ENCODE data around the gene MRPS33. TPM values are rescaled to one million over a fixed set of nuclear protein-coding genes. Genes with fewer than 3 reads are reported as not detected.

MRPS33 gene
- total and polyA plus RNA-seq, 2 experiments from 2014 or later: 24.0 to 70.7 TPM

DNA sequence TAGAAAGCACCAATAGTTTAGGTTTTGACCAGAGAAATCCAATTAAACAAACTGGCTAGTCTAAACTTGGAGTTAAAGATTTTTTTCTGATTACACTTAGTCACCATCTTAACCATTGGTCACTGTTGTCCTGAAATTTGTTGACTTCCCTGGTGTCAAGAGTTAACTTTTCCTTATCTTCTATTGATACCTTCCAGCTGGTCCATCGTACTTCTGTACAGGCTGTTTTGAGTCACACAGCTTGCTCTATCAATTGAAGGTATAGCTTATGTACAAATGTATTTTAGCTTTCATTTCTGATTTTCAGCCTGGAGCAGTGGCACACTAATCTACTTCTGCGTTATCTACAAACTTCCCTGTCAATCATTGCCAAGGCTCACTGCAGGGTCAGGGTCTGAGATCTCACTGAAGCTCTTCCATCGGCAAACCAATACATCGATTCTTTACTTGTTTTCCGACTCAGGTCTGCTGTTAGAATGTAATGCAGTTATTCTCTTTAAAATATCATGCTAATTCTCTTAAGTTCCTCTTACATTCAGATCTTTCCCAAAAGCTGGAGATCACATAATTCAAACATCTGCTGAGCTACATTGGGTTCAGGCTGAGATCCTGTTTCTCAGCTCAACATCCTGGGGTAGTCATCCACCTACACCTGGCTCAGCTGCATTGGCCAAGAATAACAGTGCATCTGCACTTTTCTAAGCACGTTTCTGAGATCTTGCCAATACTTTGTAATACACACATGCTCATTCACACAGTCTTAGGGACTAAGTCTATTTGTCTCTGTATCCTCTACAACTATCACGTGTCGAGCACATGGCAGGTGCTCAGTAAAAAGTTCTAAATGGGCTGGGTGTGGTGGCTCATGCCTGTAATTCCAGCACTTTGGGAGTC, 11.3 kb downstream of the MRPS33 start:
- Histone ChIP-seq H2AFZ (no peak overlapping the region), H3K9me3 (ENCODE audit: low read depth) (no peaks in the 10 kb centered on the region), H3F3A (ENCODE audit: insufficient read depth) (no peaks in the 10 kb centered on the region), H3K27ac (no peak overlapping the region), H3K4me1 (ENCODE audit: insufficient read depth) (no peaks in the 10 kb centered on the region), H3K4me3 (no peak overlapping the region), H3K9ac (no peak overlapping the region), H4K20me1 (ENCODE audit: insufficient read depth) (no peaks in the 10 kb centered on the region), H3K9me2 (ENCODE audit: insufficient read depth) (no peaks in the 10 kb centered on the region), H3K4me2 (ENCODE audit: unreplicated experiment) (no peak overlapping the region), H3K79me2 (ENCODE audit: insufficient read depth) (no peaks in the 10 kb centered on the region), H3K27me3 (replicated peaks; ENCODE audit: insufficient read depth) (no peaks in the 10 kb centered on the region), H3K36me3 (ENCODE audit: low read depth) (0 out of 2 replicates have a peak, but pooled peaks cover 6% of the 10 kb centered on the region)
- no peak for DNase-seq
- in situ Hi-C loops (cut with MboI): loop anchor here (10.0 to 25.0 kb wide), 2 partner anchors 189 to 491 kb away; no protein-coding TSS in a partner anchor
- no peak for TF ChIP-seq EZH2 (IDR thresholded peaks at IDR 0.05; ENCODE audit: insufficient read depth, poor library complexity, severe bottlenecking)
- no peak for TF ChIP-seq EZH2phosphoT487 (IDR thresholded peaks at IDR 0.05; ENCODE audit: insufficient read depth, low read depth)
- 82% methylated on average over 8 of the region's 8 CpGs for WGBS, 2 experiments (ENCODE audit: low coverage in 1 of 2, low lambda C conversion rate in 2 of 2, missing lambda C conversion rate in 2 of 2)

DNA sequence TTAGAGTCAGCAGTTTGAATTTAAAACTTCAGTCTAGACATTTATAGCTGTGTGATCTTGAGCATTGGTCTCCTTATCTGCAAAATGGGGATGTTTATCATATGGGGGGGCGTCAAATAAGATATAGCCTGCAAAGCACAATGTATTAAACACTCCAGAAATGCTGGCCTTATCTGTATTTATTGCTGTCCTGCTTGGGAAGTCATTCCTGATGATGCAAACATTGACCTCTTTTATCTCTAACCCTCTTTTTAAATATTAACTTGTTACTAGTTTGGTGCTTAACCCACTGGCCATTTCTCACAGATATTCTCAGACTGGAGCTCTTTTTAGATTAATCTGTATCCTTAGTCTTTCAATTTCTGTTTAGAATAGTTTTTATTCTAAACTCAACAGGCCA, 13.2 kb downstream of the MRPS33 start:
- 0 to 5% methylated on average over 1 of the region's 1 CpG for WGBS, 2 experiments (ENCODE audit: low coverage in 1 of 2, low lambda C conversion rate in 2 of 2, missing lambda C conversion rate in 2 of 2)
- Histone ChIP-seq H3K4me1 (ENCODE audit: insufficient read depth) (no peaks in the 10 kb centered on the region), H3K9me2 (ENCODE audit: insufficient read depth) (no peaks in the 10 kb centered on the region), H3K9ac (no peak overlapping the region), H3K4me2 (ENCODE audit: unreplicated experiment) (no peak overlapping the region), H3K4me3 (no peak overlapping the region), H2AFZ (no peak overlapping the region), H4K20me1 (ENCODE audit: insufficient read depth) (no peaks in the 10 kb centered on the region), H3K27me3 (replicated peaks; ENCODE audit: insufficient read depth) (no peaks in the 10 kb centered on the region), H3K27ac (no peak overlapping the region), H3K9me3 (ENCODE audit: low read depth) (no peaks in the 10 kb centered on the region), H3F3A (ENCODE audit: insufficient read depth) (no peaks in the 10 kb centered on the region), H3K36me3 (ENCODE audit: low read depth) (no peaks in the 10 kb centered on the region), H3K79me2 (ENCODE audit: insufficient read depth) (no peaks in the 10 kb centered on the region)
- in situ Hi-C loops (cut with MboI): loop anchor here (10.0 to 25.0 kb wide), 2 partner anchors 187 to 489 kb away; no protein-coding TSS in a partner anchor
- no peak for DNase-seq
- TF ChIP-seq EZH2phosphoT487 (IDR thresholded peaks at IDR 0.05; ENCODE audit: insufficient read depth, low read depth) (no peak), EZH2 (IDR thresholded peaks at IDR 0.05; ENCODE audit: insufficient read depth, poor library complexity, severe bottlenecking) (no peak)

DNA sequence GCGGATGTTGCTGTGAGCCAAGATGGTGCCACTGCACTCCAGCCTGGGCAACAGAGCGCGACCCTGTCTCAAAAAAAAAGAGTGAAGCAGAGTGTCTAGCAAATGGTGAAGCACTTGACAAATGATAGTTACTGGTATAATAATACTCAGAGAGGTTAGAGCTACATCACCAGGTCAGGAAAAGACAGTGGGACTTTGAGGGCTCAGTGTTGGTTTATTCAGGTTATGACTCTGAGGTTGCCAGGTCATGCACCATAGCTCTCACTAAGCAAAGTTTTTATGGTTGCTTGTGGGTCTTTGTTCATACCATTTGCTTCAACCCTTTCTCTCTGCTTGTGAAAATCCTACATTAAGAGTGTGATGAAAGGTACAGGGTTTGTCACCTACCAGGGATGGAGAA, 13.6 kb downstream of the MRPS33 start:
- no peaks in the 10 kb centered on the region for H4K20me1 ChIP-seq (ENCODE audit: insufficient read depth)
- H3K9me3 ChIP-seq (ENCODE audit: low read depth): no peaks in the 10 kb centered on the region

DNA sequence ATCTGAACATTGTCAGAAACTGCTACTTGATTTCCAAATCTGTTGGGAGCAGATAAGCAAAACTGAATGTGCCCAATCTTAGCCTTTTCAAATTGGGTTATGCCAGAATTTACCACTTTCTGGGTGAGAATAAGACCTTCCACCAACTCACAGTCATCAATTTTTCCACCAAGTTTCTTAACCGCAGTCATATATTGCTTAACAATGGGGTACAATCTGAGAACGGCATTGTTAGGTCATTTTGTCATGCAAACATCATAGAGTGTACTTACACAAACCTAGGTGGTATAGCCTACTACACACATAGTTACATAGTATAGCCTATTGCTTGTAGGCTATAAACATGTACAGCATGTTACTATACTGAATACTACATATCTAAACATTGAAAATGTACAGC, 16.0 kb downstream of the MRPS33 start:
- Histone ChIP-seq H3K79me2 (ENCODE audit: insufficient read depth) (no peaks in the 10 kb centered on the region), H4K20me1 (ENCODE audit: insufficient read depth) (no peaks in the 10 kb centered on the region), H2AFZ (no peak overlapping the region), H3K9me3 (ENCODE audit: low read depth) (no peaks in the 10 kb centered on the region), H3K36me3 (ENCODE audit: low read depth) (no peaks in the 10 kb centered on the region), H3K9me2 (ENCODE audit: insufficient read depth) (no peaks in the 10 kb centered on the region), H3K4me3 (no peak overlapping the region), H3K4me1 (ENCODE audit: insufficient read depth) (no peaks in the 10 kb centered on the region), H3K27me3 (replicated peaks; ENCODE audit: insufficient read depth) (no peaks in the 10 kb centered on the region), H3K27ac (no peak overlapping the region), H3F3A (ENCODE audit: insufficient read depth) (no peaks in the 10 kb centered on the region), H3K9ac (no peak overlapping the region), H3K4me2 (ENCODE audit: unreplicated experiment) (no peak overlapping the region)
- TF ChIP-seq EZH2 (IDR thresholded peaks at IDR 0.05; ENCODE audit: insufficient read depth, poor library complexity, severe bottlenecking) (no peak), EZH2phosphoT487 (IDR thresholded peaks at IDR 0.05; ENCODE audit: insufficient read depth, low read depth) (no peak)
- no peak for DNase-seq
- WGBS, 2 experiments (ENCODE audit: low coverage in 1 of 2, low lambda C conversion rate in 2 of 2, missing lambda C conversion rate in 2 of 2): 58 to 90% methylated on average over 2 of the region's 2 CpGs
- in situ Hi-C loops (cut with MboI): no loop called here

More for the DNA sequence above, 13.6 kb downstream of the MRPS33 start:
- TF ChIP-seq EZH2phosphoT487 (IDR thresholded peaks at IDR 0.05; ENCODE audit: insufficient read depth, low read depth) (no peak), EZH2 (IDR thresholded peaks at IDR 0.05; ENCODE audit: insufficient read depth, poor library complexity, severe bottlenecking) (no peak)
- in situ Hi-C loops (cut with MboI): loop anchor here (10.0 to 25.0 kb wide), 2 partner anchors 186 to 489 kb away; no protein-coding TSS in a partner anchor
- Histone ChIP-seq H2AFZ (no peak overlapping the region), H3K4me3 (no peak overlapping the region), H3K36me3 (ENCODE audit: low read depth) (no peaks in the 10 kb centered on the region), H3K9me2 (ENCODE audit: insufficient read depth) (no peaks in the 10 kb centered on the region), H3F3A (ENCODE audit: insufficient read depth) (no peaks in the 10 kb centered on the region), H3K79me2 (ENCODE audit: insufficient read depth) (no peaks in the 10 kb centered on the region), H3K9ac (no peak overlapping the region), H3K27me3 (replicated peaks; ENCODE audit: insufficient read depth) (no peaks in the 10 kb centered on the region), H3K4me2 (ENCODE audit: unreplicated experiment) (no peak overlapping the region), H3K27ac (no peak overlapping the region), H3K4me1 (ENCODE audit: insufficient read depth) (no peaks in the 10 kb centered on the region)
- 70 to 75% methylated on average over 3 of the region's 3 CpGs for WGBS, 2 experiments (ENCODE audit: low coverage in 1 of 2, low lambda C conversion rate in 2 of 2, missing lambda C conversion rate in 2 of 2)
- DNase-seq: no peak

Data from GM23248 (cell line).